GM18499 (cell line): ENCODE results near the gene CERS4.

ENCODE experiments used
- ATAC-seq: cut with Tn5 transposase; IDR thresholded peaks from one replicate; pipeline ENCODE4 v1.9.1; 2021; ENCODE audit warnings: moderate number of reproducible peaks; ENCODE audit not compliant: insufficient read depth, unreplicated experiment

CERS4 gene

GRCh38 chr19:8311461-8312260, 102.5 kb downstream of the CERS4 start:
- no peak for ATAC-seq
